ENCODE data around the gene PRKCA.
A peak's percentile ranks its signal among the peaks of the same experiment; 100 is the strongest.

PRKCA gene

GRCh38 chr17:66531851-66532295, 229.5 kb downstream of the PRKCA start:
- no peak for DNase-seq

- no peak for DNase-seq
These were observed 231.2 kb downstream of the PRKCA start for GRCh38 chr17:66533572-66533971.

- DNase-seq, result no peak
These were observed 231.6 kb downstream of the PRKCA start for GRCh38 chr17:66533986-66534385.

- DNase-seq, result no peak
These were observed 233.2 kb downstream of the PRKCA start for GRCh38 chr17:66535611-66536010.

- no peak for DNase-seq
These were observed 235.1 kb downstream of the PRKCA start for GRCh38 chr17:66537502-66537901.

GRCh38 chr17:66538776-66539175, 236.4 kb downstream of the PRKCA start:
- DNase-seq, result no peak

- no peak for DNase-seq
These were observed 237.8 kb downstream of the PRKCA start for GRCh38 chr17:66540131-66540781.

GRCh38 chr17:66541461-66542128, 239.2 kb downstream of the PRKCA start:
- no peak for DNase-seq

GRCh38 chr17:66542129-66542966, 239.9 kb downstream of the PRKCA start:
- no peak for DNase-seq

- no peak for DNase-seq
These were observed 240.6 kb downstream of the PRKCA start for GRCh38 chr17:66542967-66543520.

- DNase-seq, result no peak
These were observed 241.1 kb downstream of the PRKCA start for GRCh38 chr17:66543526-66543925.

GRCh38 chr17:66545918-66546317, 243.5 kb downstream of the PRKCA start:
- DNase-seq, result no peak

- no peak for DNase-seq
These were observed 244.9 kb downstream of the PRKCA start for GRCh38 chr17:66547151-66547865.

- DNase-seq, result peak; percentile 39
These were observed 245.7 kb downstream of the PRKCA start for GRCh38 chr17:66548158-66548557.

GRCh38 chr17:66548659-66549310, 246.4 kb downstream of the PRKCA start:
- no peak for DNase-seq

- DNase-seq, result no peak
These were observed 246.9 kb downstream of the PRKCA start for GRCh38 chr17:66549311-66549704.

- DNase-seq, result no peak
These were observed 247.4 kb downstream of the PRKCA start for GRCh38 chr17:66549731-66550207.

GRCh38 chr17:66551839-66552238, 249.4 kb downstream of the PRKCA start:
- DNase-seq, result no peak

GRCh38 chr17:66552371-66552770, 250.0 kb downstream of the PRKCA start:
- no peak for DNase-seq

- DNase-seq, result no peak
These were observed 253.2 kb downstream of the PRKCA start for GRCh38 chr17:66555605-66556004.

GRCh38 chr17:66557200-66557599, 254.8 kb downstream of the PRKCA start:
- no peak for DNase-seq

GRCh38 chr17:66557886-66558285, 255.5 kb downstream of the PRKCA start:
- no peak for DNase-seq
